Liver (tissue), 9 donors: ENCODE results near the gene CEBPG. TPM values are rescaled to one million over a fixed set of nuclear protein-coding genes. Genes with fewer than 3 reads are reported as not detected.

ENCODE experiments used
- DNase-seq: peaks from one replicate; pipeline ENCODE4 v3.0.0-alpha.2; 2017; ENCODE audit warnings: low spot score
- H3K27ac ChIP-seq, 2 donors: one replicate each; pipeline ENCODE4 v1.7.0; 2013; ENCODE audit warnings: inconsistent platforms in 2 of 2, low read length in 2 of 2, control low read depth in 1 of 2, low read depth in 1 of 2, mild to moderate bottlenecking in 1 of 2
- H3K27me3 ChIP-seq, 4 donors: one replicate each; pipeline versions ENCODE4 v1.6.1 to v1.7.0; 2013; ENCODE audit warnings: low read length in 3 of 4, inconsistent platforms in 1 of 4, mild to moderate bottlenecking in 1 of 4, moderate library complexity in 1 of 4; ENCODE audit not compliant: control insufficient read depth in 4 of 4, insufficient read depth in 4 of 4
- H3K36me3 ChIP-seq, 4 donors: one replicate each; pipeline versions ENCODE4 v1.6.1 to v1.7.0; 2013; ENCODE audit warnings: low read length in 3 of 4, mild to moderate bottlenecking in 3 of 4, low read depth in 1 of 4, moderate library complexity in 1 of 4; ENCODE audit not compliant: control insufficient read depth in 4 of 4, insufficient read depth in 3 of 4
- H3K4me1 ChIP-seq, 4 donors: one replicate each; pipeline versions ENCODE4 v1.6.1 to v1.7.0; 2013; ENCODE audit warnings: low read length in 3 of 4, mild to moderate bottlenecking in 3 of 4, moderate library complexity in 1 of 4; ENCODE audit not compliant: control insufficient read depth in 4 of 4, insufficient read depth in 4 of 4
- H3K4me3 ChIP-seq, 3 donors: one replicate each; pipeline versions ENCODE4 v1.6.1 to v1.7.0; 2013; ENCODE audit warnings: low read length in 3 of 3, control low read depth in 1 of 3, low read depth in 1 of 3, mild to moderate bottlenecking in 1 of 3
- H3K9ac ChIP-seq, 2 donors: one replicate each; pipeline ENCODE4 v1.7.0; 2013; ENCODE audit warnings: low read length in 2 of 2, mild to moderate bottlenecking in 2 of 2, moderate library complexity in 2 of 2, control low read depth in 1 of 2, low read depth in 1 of 2
- H3K9me3 ChIP-seq, 4 donors: one replicate each; pipeline versions ENCODE4 v1.6.1 to v1.7.0; 2013; ENCODE audit warnings: low read length in 3 of 4; ENCODE audit not compliant: control insufficient read depth in 4 of 4
- ATF3 ChIP-seq: IDR thresholded peaks from 2 replicates; pipeline ENCODE4 v1.6.1; 2016; ENCODE audit warnings: antibody characterized with exemption
- CTCF ChIP-seq: fragments of 150-350 bp; IDR thresholded peaks from 2 replicates; pipeline ENCODE4 v1.5.1; 2017; ENCODE audit warnings: improper control_type of control experiment, low read depth, low read length; ENCODE audit not compliant: missing input control
- EGR1 ChIP-seq, 2 donors: IDR thresholded peaks; 2 replicates each; pipeline ENCODE4 v1.6.1; 2016 to 2018; ENCODE audit warnings: antibody characterized with exemption in 2 of 2, low read depth in 2 of 2
- FOXA1 ChIP-seq: IDR thresholded peaks from 2 replicates; pipeline ENCODE4 v1.6.1; 2016; ENCODE audit warnings: antibody characterized with exemption
- FOXA2 ChIP-seq: IDR thresholded peaks from 2 replicates; pipeline ENCODE4 v1.6.1; 2016; ENCODE audit warnings: antibody characterized with exemption
- GABPA ChIP-seq, 2 donors: IDR thresholded peaks in 1 of 2; conservative IDR thresholded peaks in 1 of 2; 2 replicates each; pipeline ENCODE4 v1.6.1; 2016; ENCODE audit warnings: antibody characterized with exemption in 2 of 2, mild to moderate bottlenecking in 1 of 2, moderate library complexity in 1 of 2
- HNF4A ChIP-seq, 2 donors: conservative IDR thresholded peaks; 2 replicates each; pipeline ENCODE4 v1.6.1; 2016; ENCODE audit warnings: antibody characterized with exemption in 2 of 2, mild to moderate bottlenecking in 2 of 2
- HNF4G ChIP-seq: IDR thresholded peaks from 2 replicates; pipeline ENCODE4 v1.6.1; 2016; ENCODE audit warnings: antibody characterized with exemption
- JUND ChIP-seq, 2 donors: IDR thresholded peaks; 2 replicates each; pipeline ENCODE4 v1.6.1; 2016; ENCODE audit warnings: antibody characterized with exemption in 2 of 2
- MAX ChIP-seq: IDR thresholded peaks from 2 replicates; pipeline ENCODE4 v1.6.1; 2016; ENCODE audit warnings: antibody characterized with exemption
- NR2F2 ChIP-seq: IDR thresholded peaks from 2 replicates; pipeline ENCODE4 v1.6.1; 2016; ENCODE audit warnings: antibody characterized with exemption
- RAD21 ChIP-seq, 2 donors: IDR thresholded peaks; 2 replicates each; pipeline ENCODE4 v1.6.1; 2016; ENCODE audit warnings: antibody characterized with exemption in 2 of 2, mild to moderate bottlenecking in 2 of 2
- REST ChIP-seq: IDR thresholded peaks from 2 replicates; pipeline ENCODE4 v1.6.1; 2016; ENCODE audit warnings: antibody characterized with exemption, mild to moderate bottlenecking
- RXRA ChIP-seq, 2 donors: IDR thresholded peaks; 2 replicates each; pipeline ENCODE4 v1.6.1; 2017 to 2018; ENCODE audit warnings: antibody characterized with exemption in 2 of 2, mild to moderate bottlenecking in 1 of 2
- SP1 ChIP-seq: IDR thresholded peaks from 2 replicates; pipeline ENCODE4 v1.6.1; 2018; ENCODE audit warnings: antibody characterized with exemption, mild to moderate bottlenecking
- TAF1 ChIP-seq: conservative IDR thresholded peaks from 2 replicates; pipeline ENCODE4 v1.6.1; 2016; ENCODE audit warnings: antibody characterized with exemption, mild to moderate bottlenecking
- YY1 ChIP-seq: IDR thresholded peaks from 2 replicates; pipeline ENCODE4 v1.6.1; 2016; ENCODE audit warnings: antibody characterized with exemption, mild to moderate bottlenecking
- ZBTB33 ChIP-seq: IDR thresholded peaks from 2 replicates; pipeline ENCODE4 v1.6.1; 2016; ENCODE audit warnings: antibody characterized with exemption
- WGBS: extraction: QIAGEN DNeasy Blood & Tissue Kit; methylation state at CpG from one replicate; pipeline ENCODE4 v1.1.7; 2013; 5-methylcytosine and 5-hydroxymethylcytosine counted together
- polyA plus RNA-seq, 2 donors: library from polyadenylated mRNA; stranded (reverse) in 1 of 2; unstranded in 1 of 2; fragments of 200-250 nt in 1 of 2; fragments of >200 nt in 1 of 2; fragmentation: Nextera tagmentation in 1 of 2; extraction: Ambion mirVana in 1 of 2; gene quantifications; one replicate each; pipeline versions ENCODE4 v1.2.1 to v1.2.3, GENCODE V29; 2013 to 2015
- total RNA-seq, 2 donors: library from RNA; depleted of rRNA; stranded (reverse); fragments of >200 nt; gene quantifications; one replicate each; pipeline ENCODE4 v1.2.3, GENCODE V29; 2014
- donor health status: healthy.
- donor health status: healthy.
- donor health status: healthy.
- donor health status: healthy.
- donor health status: healthy.

CEBPG gene
- total and polyA plus RNA-seq, 4 donors, result 16.9 to 36.1 (median 24.2) TPM

GRCh38 chr19:33407716-33408115, 34.2 kb downstream of the CEBPG start:
- WGBS, result 82% methylated on average over 12 of the region's 12 CpGs
- no peaks in the 10 kb centered on the region for H3K27me3 ChIP-seq
- peaks cover 0 to 4% (median 0%) of the 10 kb centered on the region in 4 donors for H3K36me3 ChIP-seq
- H3K9me3 ChIP-seq, result no peaks in the 10 kb centered on the region
- no peak for TF ChIP-seq HNF4A (conservative IDR thresholded peaks at IDR 0.05)
- TF ChIP-seq NR2F2, result no peak
- TF ChIP-seq HNF4G, result no peak
- TF ChIP-seq SP1, result no peak
- no peak for TF ChIP-seq RAD21 (IDR thresholded peaks at IDR 0.05)
- TF ChIP-seq ATF3, result no peak
- H3K27ac ChIP-seq, result peak overlapping the region in 1 of 2 donors; percentile 98
- H3K4me1 ChIP-seq, result peaks cover 19 to 64% (median 42%) of the 10 kb centered on the region in 4 donors
- no peak overlapping the region for H3K9ac ChIP-seq
- DNase-seq, result no peak
- no peak overlapping the region for H3K4me3 ChIP-seq

GRCh38 chr19:33408116-33408515, 34.6 kb downstream of the CEBPG start:
- DNase-seq, result no peak
- Histone ChIP-seq H3K36me3 (peaks cover 0 to 4% (median 0%) of the 10 kb centered on the region in 4 donors), H3K9me3 (no peaks in the 10 kb centered on the region), H3K4me1 (peaks cover 18 to 60% (median 38%) of the 10 kb centered on the region in 4 donors), H3K27ac (no peak overlapping the region), H3K9ac (no peak overlapping the region), H3K4me3 (no peak overlapping the region), H3K27me3 (no peaks in the 10 kb centered on the region)
- no peak for TF ChIP-seq SP1
- no peak for TF ChIP-seq FOXA1
- TF ChIP-seq ZBTB33, result no peak
- no peak for TF ChIP-seq CTCF
- no peak for TF ChIP-seq TAF1
- TF ChIP-seq YY1, result no peak
- no peak for TF ChIP-seq HNF4A (conservative IDR thresholded peaks at IDR 0.05)
- no peak for TF ChIP-seq RAD21 (IDR thresholded peaks at IDR 0.05)
- no peak for TF ChIP-seq HNF4G
- no peak for TF ChIP-seq NR2F2
- TF ChIP-seq GABPA (IDR thresholded peaks at IDR 0.05 in 1 of 2, conservative IDR thresholded peaks at IDR 0.05 in 1 of 2), result no peak
- no peak for TF ChIP-seq FOXA2
- TF ChIP-seq MAX, result no peak
- TF ChIP-seq JUND (IDR thresholded peaks at IDR 0.05), result no peak
- no peak for TF ChIP-seq REST
- TF ChIP-seq ATF3, result no peak
- TF ChIP-seq RXRA (IDR thresholded peaks at IDR 0.05), result no peak
- TF ChIP-seq EGR1 (IDR thresholded peaks at IDR 0.05; ENCODE audit: low read depth in 2 of 2), result no peak
- WGBS, result 87% methylated on average over 13 of the region's 13 CpGs
